ENCODE results near the gene ELMO2.

- TF ChIP-seq CTCF (IDR thresholded peaks at IDR 0.05) (no peak), POLR2A (IDR thresholded peaks at IDR 0.05) (no peak)
These were observed 12.4 kb downstream of the ELMO2 start for GRCh38 chr20:46393967-46394366.

Data from lower leg skin (tissue), 3 donors.